GM21619 (cell line): ENCODE results near the gene CCL1.

Experiments used
- ATAC-seq: cut with Tn5 transposase; IDR thresholded peaks from one replicate; pipeline ENCODE4 v1.9.1; 2021; ENCODE audit not compliant: unreplicated experiment

The CCL1 gene

GRCh38 chr17:34384271-34384670 is 21.2 kb upstream of the CCL1 start:
- no peak for ATAC-seq

- ATAC-seq = no peak
Measured at GRCh38 chr17:34383216-34383615, 20.2 kb upstream of the CCL1 start.

- no peak for ATAC-seq
Measured at GRCh38 chr17:34382621-34383124, 19.6 kb upstream of the CCL1 start.

- ATAC-seq = no peak
Measured at GRCh38 chr17:34379868-34380267, 16.8 kb upstream of the CCL1 start.

GRCh38 chr17:34378664-34379101 is 15.7 kb upstream of the CCL1 start:
- ATAC-seq = peak; percentile 77

- ATAC-seq = peak; percentile 40
Measured at GRCh38 chr17:34377078-34377823, 14.2 kb upstream of the CCL1 start.

GRCh38 chr17:34375426-34375997 is 12.5 kb upstream of the CCL1 start:
- ATAC-seq = no peak

GRCh38 chr17:34374457-34374856 is 11.4 kb upstream of the CCL1 start:
- no peak for ATAC-seq

- ATAC-seq = no peak
Measured at GRCh38 chr17:34371405-34372100, 8.5 kb upstream of the CCL1 start.

GRCh38 chr17:34370997-34371395 is 8.0 kb upstream of the CCL1 start:
- ATAC-seq = no peak

GRCh38 chr17:34370376-34370996 is 7.5 kb upstream of the CCL1 start:
- ATAC-seq = no peak

- ATAC-seq = no peak
Measured at GRCh38 chr17:34369571-34369970, 6.5 kb upstream of the CCL1 start.

GRCh38 chr17:34368946-34369500 is 6.0 kb upstream of the CCL1 start:
- ATAC-seq = no peak

GRCh38 chr17:34368196-34368945 is 5.3 kb upstream of the CCL1 start:
- ATAC-seq = no peak

GRCh38 chr17:34367486-34368195 is 4.6 kb upstream of the CCL1 start:
- no peak for ATAC-seq

- ATAC-seq = no peak
Measured at GRCh38 chr17:34366529-34367107, 3.6 kb upstream of the CCL1 start.

- ATAC-seq = no peak
Measured at GRCh38 chr17:34366010-34366409, 3.0 kb upstream of the CCL1 start.

- ATAC-seq = no peak
Measured at GRCh38 chr17:34365340-34365739, 2.3 kb upstream of the CCL1 start.

- ATAC-seq = no peak
Measured at GRCh38 chr17:34364751-34365150, 1.7 kb upstream of the CCL1 start.
